Activated CD8-positive, alpha-beta T cell treated with anti-CD3 and anti-CD28 coated beads for 36 hours (primary cell): ENCODE results near the gene ATP2C2. TPM values are rescaled to one million over a fixed set of nuclear protein-coding genes. Genes with fewer than 3 reads are reported as not detected.

ENCODE experiments used
- ATAC-seq: fragments of 200-7000 bp; cut with Tn5 transposase; one replicate; pipeline ENCODE4 v1.10.0; 2021; ENCODE audit warnings: mild to moderate bottlenecking, moderate library complexity
- CTCF ChIA-PET: fragments of 350-600 bp; sonication (Branson Sonifier 250); formaldehyde crosslinking; loops from one replicate; lab custom pipeline; 2021; ENCODE audit warnings: antibody characterized with exemption; lab: Charles Lee
- POLR2A ChIA-PET: fragments of 350-600 bp; sonication (Branson Sonifier 250); formaldehyde crosslinking; loops from one replicate; lab custom pipeline; 2021; ENCODE audit warnings: antibody characterized with exemption; lab: Charles Lee
- DNase-seq: peaks from one replicate; pipeline ENCODE4 v3.0.0-alpha.2; 2020
- H3K27ac Mint-ChIP-seq: one replicate; pipeline ENCODE4 v1.8.0; 2021; ENCODE audit warnings: mild to moderate bottlenecking, mixed read lengths
- H3K27me3 Mint-ChIP-seq: one replicate; pipeline ENCODE4 v1.8.0; 2021; ENCODE audit warnings: mixed read lengths
- H3K36me3 Mint-ChIP-seq: one replicate; pipeline ENCODE4 v1.8.0; 2021; ENCODE audit warnings: low read depth, mixed read lengths
- H3K4me1 Mint-ChIP-seq: one replicate; pipeline ENCODE4 v1.8.0; 2021; ENCODE audit warnings: low read depth, mixed read lengths
- H3K4me3 Mint-ChIP-seq: one replicate; pipeline ENCODE4 v1.8.0; 2021; ENCODE audit warnings: mild to moderate bottlenecking, moderate library complexity, mixed read lengths
- H3K9me3 Mint-ChIP-seq: one replicate; pipeline ENCODE4 v1.8.0; 2021; ENCODE audit warnings: mixed read lengths
- intact Hi-C: fragments of 100-400 bp; cut with micrococcal nuclease; formaldehyde crosslinking; loops from one replicate; pipeline ENCODE4 v1.10.0; 2022
- total RNA-seq, 2 experiments: library from RNA; stranded (reverse); gene quantifications; one replicate each; pipeline ENCODE4 v1.2.3, GENCODE V29; 2021
- TF ChIP-seq, protein P1 (sequence below): fragments of 200-600 bp; IDR thresholded peaks from one replicate; pipeline ENCODE4 v1.8.0; 2022; ENCODE audit warnings: antibody characterized with exemption, mild to moderate bottlenecking

Gene ATP2C2
- total RNA-seq, 2 experiments from 2014 or later: not detected

DNA sequence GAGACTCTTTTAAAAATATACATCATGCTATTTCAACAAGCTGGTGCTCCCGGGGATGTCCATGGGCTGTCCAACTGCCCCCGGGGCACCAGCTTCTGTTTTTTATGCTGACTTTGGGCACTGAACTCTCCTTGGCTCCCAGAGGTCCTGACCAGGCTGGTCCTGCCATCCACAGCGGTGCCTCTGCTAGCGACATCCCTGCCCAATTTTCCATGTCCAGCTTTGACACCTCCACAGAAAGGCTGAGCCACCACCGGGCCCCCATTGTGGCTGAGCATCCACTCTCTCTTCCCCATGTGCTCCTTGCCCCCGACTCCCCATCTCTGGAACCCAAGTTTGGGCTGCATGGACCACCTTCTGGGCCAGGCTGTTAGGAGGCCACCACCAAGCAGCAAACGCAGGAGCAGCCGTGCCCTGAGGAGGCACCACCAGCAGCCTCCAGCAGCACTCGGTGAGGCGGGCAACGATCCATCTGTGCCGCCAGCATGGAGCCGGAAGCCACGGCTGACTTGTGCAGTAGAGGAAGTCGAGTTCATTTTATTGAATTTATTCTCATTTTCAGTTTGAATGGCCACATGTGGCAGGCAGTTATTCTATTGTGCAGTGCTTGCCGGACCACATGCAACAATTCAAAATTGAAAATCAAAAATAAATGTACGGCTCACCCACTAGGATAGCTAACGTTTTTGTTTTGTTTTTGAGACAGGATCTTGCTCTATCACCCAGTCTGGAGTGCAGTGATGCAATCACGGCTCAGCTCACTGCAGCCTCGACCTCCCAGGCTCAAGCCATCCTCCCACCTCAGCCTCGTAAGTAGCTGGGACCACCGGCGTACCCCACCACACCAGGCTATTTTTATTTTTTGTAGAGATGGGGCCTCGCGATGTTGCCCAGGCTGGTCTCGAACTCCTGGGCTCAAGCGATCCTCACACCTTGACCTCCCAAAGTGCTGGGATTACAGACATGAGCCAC, 139.0 kb downstream of the ATP2C2 start:
- Mint-ChIP-seq H3K27me3 (no peaks in the 10 kb centered on the region), H3K36me3 (peaks cover 9% of the 10 kb centered on the region), H3K9me3 (no peaks in the 10 kb centered on the region), H3K4me1 (peaks cover 63% of the 10 kb centered on the region), H3K27ac (peak overlapping the region; percentile 80), H3K4me3 (peak overlapping the region; percentile 66)
- TF ChIP-seq, protein P1, sequence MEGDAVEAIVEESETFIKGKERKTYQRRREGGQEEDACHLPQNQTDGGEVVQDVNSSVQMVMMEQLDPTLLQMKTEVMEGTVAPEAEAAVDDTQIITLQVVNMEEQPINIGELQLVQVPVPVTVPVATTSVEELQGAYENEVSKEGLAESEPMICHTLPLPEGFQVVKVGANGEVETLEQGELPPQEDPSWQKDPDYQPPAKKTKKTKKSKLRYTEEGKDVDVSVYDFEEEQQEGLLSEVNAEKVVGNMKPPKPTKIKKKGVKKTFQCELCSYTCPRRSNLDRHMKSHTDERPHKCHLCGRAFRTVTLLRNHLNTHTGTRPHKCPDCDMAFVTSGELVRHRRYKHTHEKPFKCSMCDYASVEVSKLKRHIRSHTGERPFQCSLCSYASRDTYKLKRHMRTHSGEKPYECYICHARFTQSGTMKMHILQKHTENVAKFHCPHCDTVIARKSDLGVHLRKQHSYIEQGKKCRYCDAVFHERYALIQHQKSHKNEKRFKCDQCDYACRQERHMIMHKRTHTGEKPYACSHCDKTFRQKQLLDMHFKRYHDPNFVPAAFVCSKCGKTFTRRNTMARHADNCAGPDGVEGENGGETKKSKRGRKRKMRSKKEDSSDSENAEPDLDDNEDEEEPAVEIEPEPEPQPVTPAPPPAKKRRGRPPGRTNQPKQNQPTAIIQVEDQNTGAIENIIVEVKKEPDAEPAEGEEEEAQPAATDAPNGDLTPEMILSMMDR: no peak
- ATAC-seq (no peak), DNase-seq (peak; percentile 50)
- CTCF ChIA-PET: interaction anchor here (0.9 to 11.0 kb wide), 24 partner anchors 8 to 445 kb away, joined by 3 to 145 read pairs (median 6); partner anchors contain the start of gene COTL1
- POLR2A ChIA-PET: interaction anchor here (1.4 to 4.0 kb wide), 7 partner anchors 7 to 110 kb away, joined by 5 to 19 read pairs (median 11); partner anchors contain the start of gene COTL1
- intact Hi-C loops: no loop called here

DNA sequence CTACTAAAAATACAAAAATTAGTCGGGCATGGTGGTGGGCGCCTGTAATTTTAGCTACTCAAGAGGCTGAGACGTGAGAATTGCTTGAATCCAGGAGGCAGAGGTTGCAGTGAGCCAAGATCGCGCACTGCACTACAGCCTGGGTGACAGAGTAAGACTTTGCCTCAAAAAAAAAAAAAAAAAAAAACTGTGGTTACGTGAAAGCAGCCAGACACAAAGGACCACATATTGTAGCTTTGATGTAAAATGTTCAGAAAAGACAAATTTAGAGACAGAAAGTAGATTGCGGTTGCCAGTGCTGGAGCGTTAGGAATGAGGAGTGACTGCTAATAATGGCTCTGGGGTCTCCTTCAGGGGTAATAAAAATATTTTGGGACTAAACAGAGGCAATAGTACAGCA, 140.2 kb downstream of the ATP2C2 start:
- ATAC-seq (no peak), DNase-seq (peak; percentile 56)
- TF ChIP-seq, protein P1: no peak
- H3K27ac Mint-ChIP-seq: peak overlapping the region; percentile 51
- peaks cover 71% of the 10 kb centered on the region for H3K4me1 Mint-ChIP-seq
- peaks cover 15% of the 10 kb centered on the region for H3K36me3 Mint-ChIP-seq
- CTCF ChIA-PET: interaction anchor here (0.9 to 11.0 kb wide), 9 partner anchors 11 to 444 kb away, joined by 3 to 145 read pairs (median 4); partner anchors contain the start of gene COTL1
- no peaks in the 10 kb centered on the region for H3K9me3 Mint-ChIP-seq
- intact Hi-C loops: no loop called here
- POLR2A ChIA-PET: interaction anchor here (1.0 to 4.0 kb wide), 3 partner anchors 64 to 109 kb away, joined by 3 to 19 read pairs (median 6); partner anchors contain the start of gene COTL1
- H3K4me3 Mint-ChIP-seq: peak overlapping the region; percentile 16
- H3K27me3 Mint-ChIP-seq: no peaks in the 10 kb centered on the region

DNA sequence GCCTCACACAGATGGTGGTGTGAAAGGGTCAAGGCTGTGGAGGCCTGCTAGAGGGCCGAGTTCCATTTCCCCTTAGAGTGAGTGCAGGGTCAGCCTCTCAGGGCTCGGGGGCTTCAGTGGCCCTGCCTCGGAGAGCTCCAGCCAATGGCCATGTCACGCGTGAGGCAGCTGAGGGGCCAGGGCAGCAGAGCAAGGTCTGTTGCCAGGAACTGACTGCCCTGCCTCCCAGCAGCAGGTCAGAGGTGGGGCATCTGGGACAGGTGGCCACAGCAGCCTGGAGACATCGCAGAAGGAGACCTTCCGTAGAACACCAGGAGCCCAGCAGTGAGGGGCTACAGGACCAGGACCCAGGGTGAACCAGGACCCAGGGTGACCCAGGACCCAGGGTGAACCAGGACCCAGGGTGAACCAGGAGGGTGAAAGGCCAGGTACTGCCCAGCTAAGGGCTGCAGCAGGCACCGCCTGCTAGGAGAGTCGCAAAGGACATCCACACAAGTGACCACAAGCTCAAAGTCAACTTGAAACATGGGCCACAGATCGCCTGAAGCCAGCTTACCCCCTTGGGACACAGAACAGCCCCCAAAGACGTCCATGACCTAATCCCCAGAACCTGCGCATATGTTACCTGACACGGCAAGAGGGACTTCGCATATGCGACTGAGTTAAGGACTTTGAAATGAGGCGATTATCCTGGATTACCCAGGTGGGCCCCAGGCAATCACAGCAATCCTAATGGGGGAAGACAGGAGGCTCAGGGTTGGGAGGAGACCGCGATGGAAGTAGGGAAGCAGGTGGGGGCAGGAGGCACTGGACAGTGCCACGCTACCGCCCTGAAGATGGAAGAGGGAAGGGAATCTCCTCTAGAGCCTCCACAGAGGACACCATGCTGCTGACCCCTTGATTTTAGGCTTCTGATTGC, 141.0 kb downstream of the ATP2C2 start:
- H3K9me3 Mint-ChIP-seq: no peaks in the 10 kb centered on the region
- ChIA-PET CTCF (interaction anchor here (1.1 to 11.0 kb wide), 7 partner anchors 10 to 232 kb away, joined by 4 to 145 read pairs (median 8); no protein-coding TSS in a partner anchor), POLR2A (interaction anchor here (1.0 to 4.0 kb wide), 2 partner anchors 63 to 108 kb away, joined by 3 to 19 read pairs; partner anchors contain the start of gene COTL1)
- no peak overlapping the region for H3K4me3 Mint-ChIP-seq
- H3K27me3 Mint-ChIP-seq: no peaks in the 10 kb centered on the region
- no peak overlapping the region for H3K27ac Mint-ChIP-seq
- TF ChIP-seq, protein P1: no peak
- ATAC-seq (no peak), DNase-seq (no peak)
- H3K4me1 Mint-ChIP-seq: peaks cover 73% of the 10 kb centered on the region
- H3K36me3 Mint-ChIP-seq: peaks cover 18% of the 10 kb centered on the region
- intact Hi-C loops: no loop called here

DNA sequence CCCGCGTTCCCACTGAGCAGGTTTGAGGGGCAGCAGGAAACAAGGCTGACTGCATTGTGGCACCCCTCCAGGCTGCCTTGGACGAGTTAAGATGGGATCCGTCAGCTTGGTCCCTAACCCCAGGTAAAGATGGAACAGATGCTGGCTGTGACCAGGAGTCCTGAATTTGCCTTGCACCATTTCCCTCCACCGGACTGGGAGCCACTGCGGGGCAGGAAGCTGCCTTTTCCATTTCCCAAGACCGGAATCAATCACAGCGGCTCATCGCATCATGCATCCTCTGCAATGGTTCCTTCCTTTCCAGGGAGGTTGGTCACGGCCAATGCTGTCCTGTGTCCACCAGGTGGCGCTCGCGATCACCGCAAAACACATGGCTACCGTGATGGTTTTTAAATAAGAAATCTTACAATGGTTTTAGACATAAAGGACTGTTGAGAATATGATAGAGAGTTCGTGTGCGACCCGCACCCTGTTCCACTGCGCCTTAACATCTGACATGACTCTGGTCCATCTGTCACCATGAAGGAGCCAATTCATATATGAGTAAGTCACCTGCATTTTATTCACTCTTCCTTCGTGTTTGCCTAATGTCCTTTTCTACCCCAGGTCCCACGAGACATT, 143.0 kb downstream of the ATP2C2 start:
- peak; percentile 92 for DNase-seq
- CTCF ChIA-PET: interaction anchor here (0.6 to 11.0 kb wide), 41 partner anchors 8 to 228 kb away, joined by 3 to 145 read pairs (median 4); partner anchors contain the start of genes COTL1 and KLHL36
- Mint-ChIP-seq H3K4me1 (peaks cover 74% of the 10 kb centered on the region), H3K4me3 (peak overlapping the region; percentile 39), H3K27ac (peak overlapping the region; percentile 80), H3K27me3 (no peaks in the 10 kb centered on the region), H3K36me3 (peaks cover 17% of the 10 kb centered on the region), H3K9me3 (no peaks in the 10 kb centered on the region)
- peak; percentile 9 for ATAC-seq
- TF ChIP-seq, protein P1: peak; percentile 94
- POLR2A ChIA-PET: interaction anchor here (0.6 to 1.8 kb wide), 8 partner anchors 39 to 106 kb away, joined by 3 to 6 read pairs (median 4); partner anchors contain the start of gene COTL1
- intact Hi-C loops: loop anchor here (1.0 to 10.0 kb wide), 2 partner anchors 111 to 214 kb away; no protein-coding TSS in a partner anchor
